H1 (cell line): ENCODE results near the gene BTBD10. TPM values are rescaled to one million over a fixed set of nuclear protein-coding genes. Genes with fewer than 3 reads are reported as not detected.

Experiments
- BCL11A ChIP-seq, 2 experiments: IDR thresholded peaks; one replicate each; pipeline ENCODE4 v1.6.1; 2011; ENCODE audit warnings: low read depth in 2 of 2, low read length in 2 of 2, mild to moderate bottlenecking in 2 of 2
- CHD7 ChIP-seq: fragments of 300-600 bp; sonication (generic); IDR thresholded peaks from 2 replicates; pipeline ENCODE4 v1.7.1; 2012; ENCODE audit warnings: low read length, moderate library complexity, mild to moderate bottlenecking, inconsistent platforms; ENCODE audit not compliant: insufficient replicate concordance
- E2F6 ChIP-seq: IDR thresholded peaks from 2 replicates; pipeline ENCODE4 v1.6.1; 2012; ENCODE audit warnings: inconsistent platforms
- KDM5A ChIP-seq: fragments of 200-600 bp; IDR thresholded peaks from 2 replicates; pipeline ENCODE4 v1.7.1; 2012; ENCODE audit warnings: mild to moderate bottlenecking, low read length, inconsistent platforms, mixed read lengths
- MAFK ChIP-seq: IDR thresholded peaks from 2 replicates; pipeline ENCODE4 v1.6.1; 2012; ENCODE audit warnings: low read depth, mild to moderate bottlenecking, improper control_type of control experiment, low read length
- PHF8 ChIP-seq: fragments of 200-600 bp; sonication (generic); conservative IDR thresholded peaks from 2 replicates; pipeline ENCODE4 v1.7.1; 2012; ENCODE audit warnings: low read depth, mild to moderate bottlenecking, inconsistent platforms, low read length, moderate library complexity
- RAD21 ChIP-seq, 2 experiments: IDR thresholded peaks in 1 of 2; conservative IDR thresholded peaks in 1 of 2; 2 replicates each; pipeline ENCODE4 v1.6.1; 2011; ENCODE audit warnings: low read depth in 2 of 2, low read length in 2 of 2, improper control_type of control experiment in 1 of 2, inconsistent platforms in 1 of 2, mild to moderate bottlenecking in 1 of 2, moderate library complexity in 1 of 2
- RBBP5 ChIP-seq: IDR thresholded peaks from 2 replicates; pipeline ENCODE4 v1.7.1; 2012; ENCODE audit warnings: low read depth, mild to moderate bottlenecking, inconsistent platforms, low read length, moderate library complexity, borderline replicate concordance
- USF2 ChIP-seq: IDR thresholded peaks from 2 replicates; pipeline ENCODE4 v1.6.1; 2011; ENCODE audit warnings: low read length, improper control_type of control experiment
- polyA plus RNA-seq, 7 experiments: library from polyadenylated mRNA; depleted of rRNA in 3 of 7; stranded (reverse) in 5 of 7; unstranded in 2 of 7; fragments of >200 nt in 5 of 7; fragments of 200-250 nt in 2 of 7; gene quantifications; 1 replicate in 5 of 7; 2 replicates in 1 of 7; 4 replicates in 1 of 7; pipeline versions ENCODE4 v1.2.1 to v1.2.3, GENCODE V29; 2011 to 2013; ENCODE audit warnings: missing spikeins in 2 of 7, mixed read lengths in 2 of 7
- total RNA-seq: library from RNA; stranded (reverse); fragmentation: NEBNext Ultra II Directional; extraction: Animal tissue kit (Norgen Biotek cat#: 25700); gene quantifications from 2 replicates; pipeline ENCODE4 v1.2.1, GENCODE V29; 2021

Gene BTBD10
- total and polyA plus RNA-seq, 2 of the 8 experiments (the other 6 are each of a cell fraction or from before 2014, with no cell fraction given) = 13.8 to 22.2 TPM

GRCh38 chr11:13427440-13427839 lies 35.6 kb downstream of the BTBD10 start (continued):
- TF ChIP-seq CHD7 = no peak
- no peak for TF ChIP-seq PHF8
- no peak for TF ChIP-seq MAFK
- no peak for TF ChIP-seq E2F6
- no peak for TF ChIP-seq RBBP5
- TF ChIP-seq USF2 = no peak
- no peak for TF ChIP-seq BCL11A (IDR thresholded peaks at IDR 0.05; ENCODE audit: low read depth in 2 of 2, low read length in 2 of 2)
- TF ChIP-seq KDM5A = no peak
- TF ChIP-seq RAD21 (IDR thresholded peaks at IDR 0.05 in 1 of 2, conservative IDR thresholded peaks at IDR 0.05 in 1 of 2; ENCODE audit: low read depth in 2 of 2, low read length in 2 of 2) = no peak
